ENCODE data around the gene SLC8A3.

SLC8A3 gene

GRCh38 chr14:70000601-70001000 lies 188.2 kb downstream of the SLC8A3 start:
- Mint-ChIP-seq H3K27ac (no peak overlapping the region), H3K9me3 (no peaks in the 10 kb centered on the region), H3K4me3 (no peak overlapping the region), H3K27me3 (peaks cover 11 to 74% of the 10 kb centered on the region in 2 donors), H3K36me3 (ENCODE audit: insufficient read depth) (no peaks in the 10 kb centered on the region), H3K4me1 (ENCODE audit: low read depth in 2 of 2) (no peaks in the 10 kb centered on the region)
- DNase-seq (no peak), ATAC-seq (replicated peaks) (no peak)

- Mint-ChIP-seq H3K4me3 (no peak overlapping the region), H3K27ac (no peak overlapping the region), H3K4me1 (ENCODE audit: low read depth in 2 of 2) (no peaks in the 10 kb centered on the region), H3K9me3 (no peaks in the 10 kb centered on the region), H3K27me3 (peaks cover 18 to 75% of the 10 kb centered on the region in 2 donors), H3K36me3 (ENCODE audit: insufficient read depth) (no peaks in the 10 kb centered on the region)
- ATAC-seq (replicated peaks) (no peak), DNase-seq (no peak)
Observed at GRCh38 chr14:69999261-69999674, 189.5 kb downstream of the SLC8A3 start.

DNA sequence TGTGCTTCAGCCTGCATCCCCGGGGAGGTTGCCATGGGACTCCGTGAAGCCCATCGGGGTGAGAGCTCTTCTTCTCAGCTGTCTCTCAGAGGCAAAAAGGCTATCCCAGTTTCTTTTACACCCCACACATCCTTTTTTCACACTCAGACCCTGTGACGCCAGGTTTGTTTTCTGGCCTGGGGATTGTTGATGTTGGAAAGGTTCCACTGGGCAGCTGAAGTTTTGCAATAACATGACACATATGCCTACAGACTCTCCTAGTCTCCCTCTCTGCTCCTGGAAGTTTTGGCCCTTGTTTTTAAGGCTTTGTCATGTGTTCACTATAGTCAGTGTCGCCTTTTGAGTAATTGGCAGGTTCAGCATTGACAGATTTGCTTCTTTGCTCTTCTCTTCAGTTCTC lies 190.9 kb downstream of the SLC8A3 start:
- Mint-ChIP-seq H3K4me3 (no peak overlapping the region), H3K27ac (no peak overlapping the region), H3K36me3 (ENCODE audit: insufficient read depth) (no peaks in the 10 kb centered on the region), H3K9me3 (no peaks in the 10 kb centered on the region), H3K4me1 (ENCODE audit: low read depth in 2 of 2) (no peaks in the 10 kb centered on the region), H3K27me3 (peaks cover 28 to 75% of the 10 kb centered on the region in 2 donors)
- DNase-seq (no peak), ATAC-seq (replicated peaks) (no peak)

GRCh38 chr14:69996216-69996615 lies 192.5 kb downstream of the SLC8A3 start:
- H3K27me3 Mint-ChIP-seq: peaks cover 30 to 68% of the 10 kb centered on the region in 2 donors
- H3K4me3 Mint-ChIP-seq: no peak overlapping the region
- DNase-seq (no peak), ATAC-seq (replicated peaks) (no peak)
- H3K4me1 Mint-ChIP-seq (ENCODE audit: low read depth in 2 of 2): no peaks in the 10 kb centered on the region
- H3K36me3 Mint-ChIP-seq (ENCODE audit: insufficient read depth): no peaks in the 10 kb centered on the region
- H3K9me3 Mint-ChIP-seq: no peaks in the 10 kb centered on the region
- no peak overlapping the region for H3K27ac Mint-ChIP-seq
